Nephron progenitor cell (in vitro differentiated cells): Measurements from ENCODE around the gene NUP93.

Experiments
- DNase-seq: peaks from one replicate; pipeline ENCODE4 v3.0.0; 2021
- H3K27ac Mint-ChIP-seq: 2 replicates; pipeline ENCODE4 v1.8.0; 2021; ENCODE audit warnings: mild to moderate bottlenecking, moderate library complexity, mixed read lengths
- H3K27me3 Mint-ChIP-seq: 2 replicates; pipeline ENCODE4 v1.8.0; 2021; ENCODE audit warnings: mild to moderate bottlenecking, low read depth, mixed read lengths; ENCODE audit not compliant: poor library complexity
- H3K36me3 Mint-ChIP-seq: 2 replicates; pipeline ENCODE4 v1.8.0; 2021; ENCODE audit warnings: low read depth, mixed read lengths
- H3K4me1 Mint-ChIP-seq: 2 replicates; pipeline ENCODE4 v1.8.0; 2021; ENCODE audit warnings: mixed read lengths
- H3K4me3 Mint-ChIP-seq: 2 replicates; pipeline ENCODE4 v1.8.0; 2021; ENCODE audit warnings: mild to moderate bottlenecking, moderate library complexity, mixed read lengths
- H3K9me3 Mint-ChIP-seq: 2 replicates; pipeline ENCODE4 v1.8.0; 2021; ENCODE audit warnings: mild to moderate bottlenecking, moderate library complexity, mixed read lengths
- CTCF ChIP-seq: fragments of 200-600 bp; sonication (generic); IDR thresholded peaks from 2 replicates; pipeline ENCODE4 v1.5.0; 2021; ENCODE audit warnings: antibody characterized with exemption

Gene NUP93

GRCh38 chr16:56877486-56878182, 147.7 kb downstream of the NUP93 start:
- no peak for DNase-seq
- H3K4me3 Mint-ChIP-seq, result no peak overlapping the region
- H3K27me3 Mint-ChIP-seq, result peaks cover 11% of the 10 kb centered on the region
- no peak overlapping the region for H3K27ac Mint-ChIP-seq
- H3K4me1 Mint-ChIP-seq, result no peaks in the 10 kb centered on the region
- TF ChIP-seq CTCF, result no peak
- H3K9me3 Mint-ChIP-seq, result no peaks in the 10 kb centered on the region
- no peaks in the 10 kb centered on the region for H3K36me3 Mint-ChIP-seq

GRCh38 chr16:56878282-56878854, 148.4 kb downstream of the NUP93 start:
- H3K36me3 Mint-ChIP-seq, result no peaks in the 10 kb centered on the region
- no peaks in the 10 kb centered on the region for H3K4me1 Mint-ChIP-seq
- H3K27me3 Mint-ChIP-seq, result peaks cover 11% of the 10 kb centered on the region
- H3K4me3 Mint-ChIP-seq, result no peak overlapping the region
- no peak overlapping the region for H3K27ac Mint-ChIP-seq
- H3K9me3 Mint-ChIP-seq, result no peaks in the 10 kb centered on the region
- no peak for TF ChIP-seq CTCF
- no peak for DNase-seq

- no peak overlapping the region for H3K27ac Mint-ChIP-seq
- H3K9me3 Mint-ChIP-seq, result no peaks in the 10 kb centered on the region
- no peak for DNase-seq
- H3K4me1 Mint-ChIP-seq, result no peaks in the 10 kb centered on the region
- H3K36me3 Mint-ChIP-seq, result no peaks in the 10 kb centered on the region
- peaks cover 6% of the 10 kb centered on the region for H3K27me3 Mint-ChIP-seq
- H3K4me3 Mint-ChIP-seq, result no peak overlapping the region
- TF ChIP-seq CTCF, result no peak
Observed at GRCh38 chr16:56879276-56879675, 149.3 kb downstream of the NUP93 start.

- no peak for TF ChIP-seq CTCF
- H3K4me1 Mint-ChIP-seq, result no peaks in the 10 kb centered on the region
- no peak for DNase-seq
- no peak overlapping the region for H3K4me3 Mint-ChIP-seq
- H3K27ac Mint-ChIP-seq, result no peak overlapping the region
- peaks cover 6% of the 10 kb centered on the region for H3K27me3 Mint-ChIP-seq
- H3K36me3 Mint-ChIP-seq, result no peaks in the 10 kb centered on the region
- peaks cover 2% of the 10 kb centered on the region for H3K9me3 Mint-ChIP-seq
Observed at GRCh38 chr16:56880176-56880575, 150.2 kb downstream of the NUP93 start.

- Mint-ChIP-seq H3K9me3 (peaks cover 7% of the 10 kb centered on the region), H3K36me3 (no peaks in the 10 kb centered on the region), H3K27me3 (peaks cover 6% of the 10 kb centered on the region), H3K27ac (no peak overlapping the region), H3K4me1 (no peaks in the 10 kb centered on the region), H3K4me3 (no peak overlapping the region)
- TF ChIP-seq CTCF, result no peak
- DNase-seq, result no peak
Observed at GRCh38 chr16:56880685-56881084, 150.8 kb downstream of the NUP93 start.
